K562 (cell line): ENCODE data around the gene IL12RB1. TPM values are rescaled to one million over a fixed set of nuclear protein-coding genes. Genes with fewer than 3 reads are reported as not detected.

ENCODE experiments used
- ATAC-seq: fragments of 200-7000 bp; cut with Tn5 transposase; 3 replicates; pipeline ENCODE4 v1.9.1; 2020; ENCODE audit warnings: moderate library complexity
- BruUV-seq: library from RNA; stranded (reverse); fragments of 400-500 nt; replicated peaks from 2 replicates; lab custom pipeline; 2021; lab: Mats Ljungman, UMichigan
- CTCF ChIA-PET: fragments of 300-600 bp; formaldehyde crosslinking; extraction: SDS; loops from one replicate; lab custom pipeline; 2021; ENCODE audit warnings: low intra/inter-chr PET ratio; lab: Yijun Ruan, JAX
- POLR2A ChIA-PET: fragments of 300-600, 350-650 bp; sonication (Branson Sonifier 250); formaldehyde crosslinking; extraction: SDS; loops from one replicate; lab custom pipeline; 2021; ENCODE audit warnings: antibody characterized with exemption, inconsistent platforms; lab: Yijun Ruan, JAX
- DNase-seq, 4 experiments: peaks; one replicate each; pipeline versions ENCODE4 v3.0.0 to v3.0.0-alpha.2; 2011 to 2018; ENCODE audit warnings: low spot score in 3 of 4, mixed read lengths in 3 of 4; ENCODE audit errors: extremely low read depth in 1 of 4
- FAIRE-seq: peaks from 2 replicates; lab custom pipeline; 2011; peaks lifted over from hg19 to GRCh38; lab: Jason Lieb, UNC
- H2AFZ ChIP-seq: 2 replicates; pipeline ENCODE4 v1.6.0; 2011; ENCODE audit warnings: low read depth, low read length, control low read depth, inconsistent platforms
- H3K27ac ChIP-seq: fragments of 200-600 bp; 3 replicates; pipeline ENCODE4 v1.8.0; 2011; ENCODE audit warnings: low read depth, mild to moderate bottlenecking, control low read depth, inconsistent platforms, low read length, moderate library complexity, mixed read lengths; ENCODE audit errors: extremely low read depth
- H3K27me3 ChIP-seq, 2 experiments: fragments of 300-600 bp in 1 of 2; 2 replicates in 1 of 2; 3 replicates in 1 of 2; pipeline versions ENCODE4 v1.6.0 to v1.8.0; 2011; ENCODE audit warnings: inconsistent platforms in 2 of 2, low read length in 2 of 2, mild to moderate bottlenecking in 1 of 2, mixed read lengths in 1 of 2, moderate library complexity in 1 of 2; ENCODE audit not compliant: control insufficient read depth in 2 of 2, insufficient read depth in 2 of 2
- H3K36me3 ChIP-seq: fragments of 300-600 bp; 3 replicates; pipeline ENCODE4 v1.8.0; 2011; ENCODE audit warnings: mild to moderate bottlenecking, low read length, inconsistent platforms; ENCODE audit not compliant: control insufficient read depth, insufficient read depth
- H3K4me1 ChIP-seq, 2 experiments: fragments of 200-600 bp in 1 of 2; replicated peaks in 1 of 2; 2 replicates in 1 of 2; 3 replicates in 1 of 2; pipeline versions ENCODE4 v1.5.1 to v1.8.0; 2011; ENCODE audit warnings: inconsistent platforms in 2 of 2, low read length in 2 of 2, mild to moderate bottlenecking in 1 of 2, mixed read lengths in 1 of 2, moderate library complexity in 1 of 2; ENCODE audit not compliant: control insufficient read depth in 2 of 2, insufficient read depth in 2 of 2
- H3K4me2 ChIP-seq: 2 replicates; pipeline ENCODE4 v1.6.1; 2011; ENCODE audit warnings: low read length, control low read depth, inconsistent platforms, mixed read lengths; ENCODE audit not compliant: insufficient read depth
- H3K4me3 ChIP-seq: fragments of 200-600 bp; sonication (generic), shearing (Covaris generic); 2 replicates; pipeline ENCODE4 v1.5.1; 2016; ENCODE audit warnings: control low read depth, inconsistent platforms
- H3K79me2 ChIP-seq: fragments of 200-600 bp; 3 replicates; pipeline ENCODE4 v1.8.0; 2011; ENCODE audit warnings: low read length, inconsistent platforms; ENCODE audit not compliant: control insufficient read depth, insufficient read depth
- H3K9ac ChIP-seq, 2 experiments: 2 replicates each; pipeline versions ENCODE4 v1.6.0 to v1.6.1; 2011; ENCODE audit warnings: low read depth in 2 of 2, low read length in 2 of 2, control low read depth in 1 of 2, inconsistent platforms in 1 of 2, mild to moderate bottlenecking in 1 of 2, mixed read lengths in 1 of 2; ENCODE audit not compliant: insufficient read depth in 1 of 2
- H3K9me1 ChIP-seq: one replicate; pipeline ENCODE4 v1.6.0; 2011; ENCODE audit warnings: inconsistent platforms, mild to moderate bottlenecking, low read length, moderate library complexity; ENCODE audit not compliant: control insufficient read depth, insufficient read depth
- H3K9me3 ChIP-seq: replicated peaks from 2 replicates; pipeline ENCODE4 v1.5.1; 2011; ENCODE audit warnings: low read depth, low read length, inconsistent platforms; ENCODE audit not compliant: control insufficient read depth, insufficient read depth
- H4K20me1 ChIP-seq: replicated peaks from 2 replicates; pipeline ENCODE4 v1.6.1; 2011; ENCODE audit warnings: low read length, inconsistent platforms, mixed read lengths; ENCODE audit not compliant: control insufficient read depth, insufficient read depth
- BCOR ChIP-seq: fragments of 450-650 bp; IDR thresholded peaks from 2 replicates; pipeline ENCODE4 v1.6.1; 2016
- CHD4 ChIP-seq: fragments of 200-600 bp; sonication (generic); IDR thresholded peaks from 3 replicates; pipeline ENCODE4 v1.6.1; 2012; ENCODE audit warnings: low read depth, mild to moderate bottlenecking, mixed read lengths, low read length, inconsistent platforms; ENCODE audit not compliant: insufficient read depth, insufficient replicate concordance, poor library complexity, severe bottlenecking
- COPS2 ChIP-seq: fragments of 450-650 bp; conservative IDR thresholded peaks from 2 replicates; pipeline ENCODE4 v1.6.1; 2016; ENCODE audit warnings: mild to moderate bottlenecking, moderate library complexity
- DPF2 ChIP-seq: fragments of 450-650 bp; IDR thresholded peaks from 2 replicates; pipeline ENCODE4 v1.6.1; 2016
- NRF1 ChIP-seq, 2 experiments: fragments of 450-650 bp; IDR thresholded peaks in 1 of 2; conservative IDR thresholded peaks in 1 of 2; 2 replicates each; pipeline ENCODE4 v1.6.1; 2014; ENCODE audit warnings: mild to moderate bottlenecking in 2 of 2
- POLR3G ChIP-seq: IDR thresholded peaks from 2 replicates; pipeline ENCODE4 v1.6.1; 2011; ENCODE audit not compliant: insufficient read length, insufficient replicate concordance; ENCODE audit errors: extremely low read depth
- RBM25 ChIP-seq: fragments of 200-400 bp; formaldehyde crosslinking; IDR thresholded peaks from 2 replicates; pipeline ENCODE4 v1.6.1; 2018; ENCODE audit warnings: low read length, low read depth, moderate library complexity; ENCODE audit not compliant: severe bottlenecking
- SMAD4 ChIP-seq: fragments of 250-450 bp; sonication (Bioruptor Pico); conservative IDR thresholded peaks from 2 replicates; pipeline ENCODE4 v1.8.0; 2021; ENCODE audit warnings: inconsistent platforms, mild to moderate bottlenecking, moderate library complexity
- STAT5A ChIP-seq: IDR thresholded peaks from 2 replicates; pipeline ENCODE4 v1.6.1; 2012; ENCODE audit warnings: low read length, inconsistent platforms, borderline replicate concordance
- TBP ChIP-seq: optimal IDR thresholded peaks from 2 replicates; pipeline ENCODE3; 2011; ENCODE audit warnings: low read depth, low read length, improper control_type of control experiment
- TCFL5 ChIP-seq: fragments of 250-450 bp; sonication (Bioruptor Pico); conservative IDR thresholded peaks from 2 replicates; pipeline ENCODE4 v1.6.1; 2021; ENCODE audit warnings: mild to moderate bottlenecking, moderate library complexity, matching md5 sums
- ZEB2 ChIP-seq: fragments of 450-650 bp; IDR thresholded peaks from 2 replicates; pipeline ENCODE4 v1.6.1; 2016
- ZNF395 ChIP-seq: fragments of 200-800 bp; sonication (Bioruptor generic); IDR thresholded peaks from 2 replicates; pipeline ENCODE4 v1.6.1; 2017; ENCODE audit warnings: missing genetic modification characterization, missing compliant biosample characterization
- ZNF740 ChIP-seq, 3 experiments: fragments of 200-800 bp in 1 of 3; sonication (Bioruptor generic) in 1 of 3; sonication (generic) in 1 of 3; formaldehyde crosslinking in 1 of 3; IDR thresholded peaks; 2 replicates each; pipeline versions ENCODE4 v1.6.1 to v1.8.0; 2016 to 2022; ENCODE audit warnings: mild to moderate bottlenecking in 2 of 3, missing compliant biosample characterization in 2 of 3, missing genetic modification characterization in 2 of 3, missing genetic modification reagents in 1 of 3
- WGBS: fragments of 100-300 bp; shearing (Covaris generic); methylation state at CpG from one replicate; pipeline ENCODE4 v1.1.6; 2016; ENCODE audit warnings: low coverage, mixed read lengths; ENCODE audit not compliant: insufficient coverage; ENCODE audit errors: missing lambda C conversion rate; 5-methylcytosine and 5-hydroxymethylcytosine counted together
- in situ Hi-C: fragments of 300-500 bp; cut with MboI; formaldehyde crosslinking; loops from 4 replicates; pipeline ENCODE4 v1.15.0; 2018; ENCODE audit warnings: inconsistent platforms, mixed read lengths
- intact Hi-C: fragments of 100-400 bp; cut with micrococcal nuclease; formaldehyde crosslinking; loops from 2 replicates; pipeline ENCODE4 v1.14.2; 2022
- polyA plus RNA-seq, 8 experiments: library from polyadenylated mRNA; depleted of rRNA in 4 of 8; stranded (reverse) in 5 of 8; unstranded in 3 of 8; fragments of >200 nt; fragmentation: Nextera tagmentation in 2 of 8; fragmentation: Illumina TruSeq in 1 of 8; extraction: Ambion mirVana in 2 of 8; extraction: Trizol in 1 of 8; gene quantifications; 2 replicates each; pipeline versions ENCODE4 v1.2.1 to v1.2.3, GENCODE V29; 2011 to 2014; ENCODE audit warnings: inconsistent platforms in 1 of 8, missing spikeins in 1 of 8
- total RNA-seq, 7 experiments: library from RNA; depleted of rRNA in 6 of 7; stranded (reverse); fragments of >200 nt in 6 of 7; fragmentation: Illumina TruSeq in 2 of 7; extraction: Trizol in 2 of 7; gene quantifications; 2 replicates each; pipeline versions ENCODE4 v1.2.1 to v1.2.3, GENCODE V29; 2011 to 2021; ENCODE audit warnings: low replicate concordance in 1 of 7

Gene IL12RB1
- total and polyA plus RNA-seq, 9 of the 15 experiments (the other 6 are each of a cell fraction or from before 2014, with no cell fraction given) = 0.04 to 0.07 (median 0.06) TPM; not detected in 5

- TF ChIP-seq TBP (peak; percentile 37), ZNF740 (CRISPR knock-in tag; IDR thresholded peaks at IDR 0.05) (no peak; the same call in 1 of the 2 replicates), ZNF740 (tag; IDR thresholded peaks at IDR 0.05) (0 out of 4 replicates have a peak, but pooled peaks of 1 of the 2 experiments have one; percentile 46), STAT5A (no peak)
Measured at GRCh38 chr19:18098891-18099622, 12.3 kb upstream of the IL12RB1 start (continued).

- no peaks in the 10 kb centered on the region for H3K9me3 ChIP-seq
- H3K4me3 ChIP-seq = peak overlapping the region; percentile 47
- CTCF ChIA-PET = no interaction called here
- H2AFZ ChIP-seq = peak overlapping the region; percentile 61
- H3K4me1 ChIP-seq = peaks cover 19 to 38% of the 10 kb centered on the region in 2 experiments; a peak in 4 of 5 replicates
- intact Hi-C loops = no loop called here
- H3K79me2 ChIP-seq = peaks cover 9% of the 10 kb centered on the region; the same call in 1 of the 3 replicates
- POLR2A ChIA-PET = interaction anchor here (0.6 to 1.9 kb wide), 5 partner anchors 10 to 288 kb away, joined by 3 to 7 read pairs (median 4); partner anchors contain the start of gene GDF15
- 19% methylated on average over 22 of the region's 22 CpGs for WGBS
- H3K9me1 ChIP-seq = no peaks in the 10 kb centered on the region
- H3K4me2 ChIP-seq = peak overlapping the region; percentile 82
- ATAC-seq (peak; percentile 4; the same call in 2 of the 3 replicates), FAIRE-seq (peak; percentile 11), DNase-seq (peak in 1 of 4 experiments; percentile 27)
- H3K27ac ChIP-seq = peak overlapping the region; percentile 55
- H3K27me3 ChIP-seq = no peaks in the 10 kb centered on the region
- in situ Hi-C loops = loop anchor here (10.0 kb wide), 1 partner anchor 317 kb away; the partner anchor contains the start of gene SSBP4
- no peaks in the 10 kb centered on the region for H3K36me3 ChIP-seq
- BruUV-seq = TSS peak; percentile 62
- peak overlapping the region; percentile 52 to 89 for H3K9ac ChIP-seq
- no peaks in the 10 kb centered on the region for H4K20me1 ChIP-seq
- peak; percentile 37; the same call in 1 of the 2 replicates for TF ChIP-seq DPF2
- 0 out of 2 replicates have a peak, but pooled peaks have one; percentile 25 for TF ChIP-seq ZNF395
- TF ChIP-seq SMAD4 (CRISPR knock-in tag) = 0 out of 2 replicates have a peak, but pooled peaks have one; percentile 9
- no peak for TF ChIP-seq TCFL5
- TF ChIP-seq COPS2 = no peak
- TF ChIP-seq RBM25 = peak; percentile 55
- peak; percentile 54 for TF ChIP-seq CHD4
- peak; percentile 47; the same call in 1 of the 2 replicates for TF ChIP-seq ZEB2
- TF ChIP-seq BCOR = peak; percentile 80
- TF ChIP-seq NRF1 (conservative IDR thresholded peaks at IDR 0.05 in 1 of 2, IDR thresholded peaks at IDR 0.05 in 1 of 2) = peak; percentile 47 to 55; a peak in 3 of 4 replicates
- TF ChIP-seq POLR3G = no peak
Measured at GRCh38 chr19:18097993-18098890, 11.5 kb upstream of the IL12RB1 start.
